Measurements from ENCODE around the gene DTNB.
"Not testable (repeated sequence)": the region's sequence is repeated elsewhere in the genome, so short reads cannot be mapped to it uniquely, and the experiment has no call there.

Gene DTNB

DNA sequence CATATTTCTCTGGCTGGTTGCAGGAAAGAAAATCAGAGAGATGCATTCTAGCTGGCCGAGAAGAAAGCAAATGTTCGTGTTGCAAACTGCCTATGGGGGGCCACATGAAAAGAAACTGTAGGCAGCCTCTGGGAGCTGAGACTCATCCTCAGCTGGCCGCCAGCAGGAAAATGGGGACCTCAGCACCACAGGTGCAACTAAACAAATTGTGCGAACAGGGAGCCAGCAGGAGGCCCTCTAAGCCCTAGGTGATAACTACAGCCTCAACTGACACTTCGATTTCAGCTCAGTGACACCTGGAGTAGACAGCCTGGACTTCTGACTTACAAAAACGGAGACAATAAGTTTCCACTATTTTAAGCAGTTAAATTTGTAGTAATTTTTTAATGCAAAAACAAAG, 107.3 kb downstream of the DTNB start:
- no peak for DNase-seq
- in situ Hi-C loops (cut with HindIII; ENCODE audit: low pct_ligation_motif_present, low pct_unique_long_range_greater_than_20kb, low sequenced_read_pairs): no loop called here

DNA sequence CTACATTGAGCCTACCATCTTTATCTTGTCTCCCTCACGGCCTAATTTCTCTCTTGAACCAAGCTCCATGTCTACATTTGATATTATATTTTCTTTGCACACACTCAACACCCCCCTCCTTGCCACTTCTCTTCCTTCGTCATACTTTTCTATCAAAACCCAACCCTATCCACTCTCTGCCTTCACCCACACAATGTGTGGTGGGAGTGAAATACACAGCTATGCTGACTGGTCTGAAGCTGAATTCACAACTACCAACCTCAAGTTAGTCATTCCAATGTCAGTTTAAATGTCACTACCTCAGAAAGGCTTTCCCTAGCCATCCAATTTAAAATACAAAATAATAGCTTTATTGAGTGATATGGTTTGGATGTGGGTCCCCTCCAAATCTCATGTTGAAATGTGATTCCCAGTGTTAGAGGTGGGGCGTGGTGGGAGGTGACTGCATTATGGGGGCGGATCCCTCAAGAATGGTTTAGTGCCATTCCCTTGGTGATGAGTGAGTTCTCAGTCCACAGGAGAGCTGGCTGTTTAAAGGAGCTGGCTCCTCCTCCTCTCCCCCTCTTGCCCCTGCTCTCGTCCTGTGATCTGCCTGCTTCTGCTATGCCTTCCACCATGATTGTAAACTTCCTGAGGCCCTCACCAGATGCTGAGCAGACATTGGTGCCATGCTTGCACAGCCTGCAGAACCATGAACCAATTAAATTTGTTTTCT, 112.1 kb downstream of the DTNB start:
- DNase-seq: no peak
- in situ Hi-C loops (cut with HindIII; ENCODE audit: low pct_ligation_motif_present, low pct_unique_long_range_greater_than_20kb, low sequenced_read_pairs): no loop called here

DNA sequence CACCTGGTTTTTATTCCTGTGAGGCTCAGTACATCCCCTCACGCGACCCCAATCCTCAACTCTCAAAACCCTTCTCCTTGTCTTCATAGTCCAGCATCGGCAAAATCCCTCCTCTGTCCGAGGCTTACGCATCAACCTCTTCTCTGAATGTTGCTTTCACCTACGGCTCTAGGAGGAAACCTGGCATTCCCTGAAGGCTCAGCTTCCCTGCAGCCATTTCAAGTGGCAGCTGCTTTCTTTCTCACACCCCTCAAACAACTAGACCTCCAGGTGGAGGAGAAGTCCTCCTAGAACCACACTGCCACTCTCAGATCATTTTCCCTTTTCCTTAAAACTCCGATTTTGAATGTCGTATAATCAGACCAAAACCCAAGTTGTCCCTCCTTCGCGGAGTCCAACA, 114.2 kb downstream of the DTNB start:
- DNase-seq: no peak
- in situ Hi-C loops (cut with HindIII; ENCODE audit: low pct_ligation_motif_present, low pct_unique_long_range_greater_than_20kb, low sequenced_read_pairs): no loop called here

DNA sequence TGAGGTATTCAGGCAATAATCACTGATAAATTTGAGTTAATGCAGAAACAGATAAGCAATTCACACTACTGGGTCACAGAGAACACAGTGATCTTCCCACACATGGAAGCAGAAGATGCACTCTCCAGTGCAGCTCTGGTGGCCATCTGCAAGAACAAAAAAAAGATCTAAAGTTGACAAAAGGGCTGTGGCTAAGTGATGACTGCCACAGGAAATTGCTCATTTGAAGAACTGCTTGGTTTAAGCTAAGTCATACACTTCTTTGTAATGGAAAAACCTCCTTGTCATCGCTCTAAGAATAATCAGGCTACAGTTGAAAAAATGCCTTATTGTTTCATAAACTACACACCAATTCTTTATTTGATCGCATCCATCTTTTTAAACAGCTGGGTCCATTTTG, 115.1 kb downstream of the DTNB start:
- in situ Hi-C loops (cut with HindIII; ENCODE audit: low pct_ligation_motif_present, low pct_unique_long_range_greater_than_20kb, low sequenced_read_pairs): no loop called here
- no peak for DNase-seq

DNA sequence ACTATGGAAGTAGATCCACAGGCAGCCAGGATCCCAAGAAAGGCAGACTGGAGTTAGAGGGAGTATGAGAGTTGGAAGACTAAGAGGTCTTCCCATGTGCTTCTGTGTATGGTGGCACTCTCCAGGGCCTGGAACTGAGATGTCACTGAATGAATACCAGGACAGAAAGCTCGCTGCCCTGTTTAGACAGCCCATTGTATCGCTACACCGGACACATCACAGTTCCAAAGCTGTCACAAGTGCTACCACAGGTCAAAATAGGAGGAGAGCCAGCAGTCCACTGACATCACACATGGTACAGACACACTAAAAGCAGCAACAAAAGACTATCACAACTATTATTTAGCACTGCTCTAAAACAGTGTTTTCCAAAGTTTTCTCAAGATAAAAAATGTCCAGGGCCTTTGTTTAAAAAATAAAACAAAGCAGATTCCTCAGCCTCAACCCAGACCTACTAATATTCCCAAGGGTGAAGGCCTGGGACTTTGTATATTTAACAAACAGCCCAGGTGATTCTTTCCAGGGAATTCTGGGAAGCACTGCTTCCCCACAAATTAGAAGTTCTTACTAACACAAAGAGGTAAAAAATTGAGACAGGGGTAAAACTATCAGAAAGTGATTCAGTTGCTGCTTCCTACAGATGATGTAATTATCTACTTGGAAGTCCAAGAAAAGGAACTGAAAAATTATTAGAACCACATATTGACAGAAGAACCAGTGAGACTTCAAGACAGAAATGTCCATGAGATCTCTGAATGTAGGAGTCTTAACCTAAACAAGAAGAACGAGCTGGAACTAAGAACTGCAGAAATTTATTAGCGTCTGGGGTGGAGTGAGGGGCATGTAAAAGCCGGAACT, 116.0 kb downstream of the DTNB start:
- no peak for DNase-seq
- in situ Hi-C loops (cut with HindIII; ENCODE audit: low pct_ligation_motif_present, low pct_unique_long_range_greater_than_20kb, low sequenced_read_pairs): no loop called here

DNA sequence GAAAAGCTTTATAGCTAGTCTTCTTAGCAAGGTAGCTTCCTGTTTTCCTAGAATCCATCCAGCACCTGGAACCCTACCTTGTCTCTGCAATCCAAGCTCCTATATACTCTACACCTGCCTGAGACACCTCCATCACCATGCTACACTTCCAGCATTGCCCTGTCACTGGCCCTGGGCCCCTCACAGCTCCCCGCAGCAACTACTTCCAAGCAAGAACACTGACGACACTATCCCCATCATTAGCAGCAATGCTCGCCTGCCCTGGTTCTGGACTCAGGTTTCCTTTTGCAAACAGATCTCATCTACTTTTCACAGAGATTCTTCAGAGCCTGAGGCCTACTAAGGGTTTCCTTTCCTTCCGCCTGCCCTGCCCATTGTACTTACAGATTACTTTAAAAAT, 121.1 kb downstream of the DTNB start:
- in situ Hi-C loops (cut with HindIII; ENCODE audit: low pct_ligation_motif_present, low pct_unique_long_range_greater_than_20kb, low sequenced_read_pairs): no loop called here
- no peak for DNase-seq

DNA sequence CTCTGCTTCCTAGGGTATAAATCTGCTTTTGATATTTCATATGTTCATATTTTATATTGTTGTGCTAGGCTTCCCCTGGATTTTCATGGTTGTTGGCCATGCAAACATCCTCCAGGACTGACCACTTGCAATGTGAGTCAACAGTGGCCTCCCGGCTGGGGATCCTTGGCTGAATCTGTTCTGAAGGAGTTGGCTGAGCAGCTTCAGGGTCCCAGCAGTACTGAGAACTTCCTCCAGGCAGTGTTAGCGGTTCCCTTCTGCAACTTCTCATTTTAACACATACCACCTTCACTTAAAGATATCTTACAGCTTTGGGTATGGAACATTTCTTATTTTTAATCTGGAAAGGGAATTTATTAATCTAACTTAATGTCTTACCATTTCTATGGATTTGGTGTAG, 122.1 kb downstream of the DTNB start:
- in situ Hi-C loops (cut with HindIII; ENCODE audit: low pct_ligation_motif_present, low pct_unique_long_range_greater_than_20kb, low sequenced_read_pairs): no loop called here
- DNase-seq: no peak

DNA sequence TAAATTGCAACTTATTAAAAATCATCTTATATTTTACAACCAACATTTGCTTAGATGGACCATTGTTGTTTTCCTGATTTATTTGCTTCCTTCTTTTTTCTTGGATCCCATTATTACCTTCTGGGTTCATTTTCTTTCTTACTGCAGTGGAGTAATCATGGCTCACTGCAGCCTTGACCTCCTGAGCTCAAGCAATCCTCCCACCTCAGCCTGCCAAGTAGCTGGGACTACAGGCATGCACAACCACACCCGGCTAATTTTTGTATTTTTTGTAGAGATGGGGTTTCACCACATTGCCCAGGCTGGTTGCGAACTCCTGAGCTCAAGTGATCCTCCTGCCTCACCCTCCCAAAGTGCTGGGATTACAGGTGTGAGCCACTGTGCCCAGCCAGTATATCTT, 123.8 kb downstream of the DTNB start:
- DNase-seq; in situ Hi-C loops (cut with HindIII; ENCODE audit: low pct_ligation_motif_present, low pct_unique_long_range_greater_than_20kb, low sequenced_read_pairs): not testable (repeated sequence)

DNA sequence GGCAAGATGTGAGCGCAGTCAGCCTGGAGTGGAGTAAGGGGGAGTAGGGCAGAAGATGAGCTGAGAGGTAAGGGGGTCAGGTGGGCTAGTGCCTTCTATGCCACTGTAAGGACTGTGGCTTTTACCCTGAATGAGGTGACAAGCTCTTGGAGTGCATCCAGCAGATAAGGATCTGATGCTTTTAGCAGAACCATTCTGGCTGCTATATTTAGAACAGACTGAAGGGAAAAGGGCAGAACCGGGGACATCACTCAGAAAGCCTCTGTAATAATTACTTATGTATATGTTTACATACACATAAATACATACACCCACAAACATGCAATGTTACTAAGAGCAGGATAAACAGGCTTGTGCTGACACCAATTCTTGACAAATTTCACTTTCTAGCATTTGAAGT, 124.8 kb downstream of the DTNB start:
- no peak for DNase-seq
- in situ Hi-C loops (cut with HindIII; ENCODE audit: low pct_ligation_motif_present, low pct_unique_long_range_greater_than_20kb, low sequenced_read_pairs): no loop called here

DNA sequence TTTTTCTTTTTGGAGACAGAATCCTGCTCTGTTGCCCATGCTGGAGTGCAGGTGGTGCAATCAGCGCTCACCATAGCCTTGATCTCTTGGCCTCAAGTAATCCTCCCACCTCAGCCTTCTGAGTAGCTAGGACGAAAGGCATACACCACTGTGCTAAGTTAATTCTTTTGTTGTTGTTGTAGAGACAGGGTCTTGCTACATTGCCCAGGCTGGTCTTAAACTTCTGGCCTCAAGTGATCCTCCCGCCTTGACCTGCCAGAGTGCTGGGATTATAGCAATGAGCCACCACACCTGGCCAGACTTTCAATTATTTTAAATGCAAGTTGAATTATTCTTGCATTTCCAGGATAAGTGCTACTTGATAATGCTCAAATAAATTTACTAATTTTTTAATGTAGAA, 126.5 kb downstream of the DTNB start:
- no peak for DNase-seq
- in situ Hi-C loops (cut with HindIII; ENCODE audit: low pct_ligation_motif_present, low pct_unique_long_range_greater_than_20kb, low sequenced_read_pairs): no loop called here

DNA sequence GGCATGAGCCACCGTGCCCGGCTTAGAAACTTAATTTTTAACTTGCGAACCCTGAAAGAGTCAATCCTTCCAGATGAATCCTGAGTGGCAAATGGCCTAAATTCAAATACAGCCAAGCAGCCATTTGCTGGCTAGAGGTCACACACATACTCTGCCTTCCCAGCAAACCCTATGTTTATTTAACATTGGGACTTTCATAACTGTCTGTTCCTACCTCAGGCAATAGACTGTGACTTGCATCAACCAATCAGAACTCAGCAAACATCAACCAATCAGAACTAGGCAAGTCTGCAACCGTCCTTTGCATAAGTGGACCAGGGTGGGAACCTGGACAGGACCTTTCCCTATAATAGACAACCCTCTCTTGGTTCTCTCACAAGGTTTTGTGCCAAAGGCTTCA, 127.5 kb downstream of the DTNB start:
- in situ Hi-C loops (cut with HindIII; ENCODE audit: low pct_ligation_motif_present, low pct_unique_long_range_greater_than_20kb, low sequenced_read_pairs): no loop called here
- DNase-seq: no peak

DNA sequence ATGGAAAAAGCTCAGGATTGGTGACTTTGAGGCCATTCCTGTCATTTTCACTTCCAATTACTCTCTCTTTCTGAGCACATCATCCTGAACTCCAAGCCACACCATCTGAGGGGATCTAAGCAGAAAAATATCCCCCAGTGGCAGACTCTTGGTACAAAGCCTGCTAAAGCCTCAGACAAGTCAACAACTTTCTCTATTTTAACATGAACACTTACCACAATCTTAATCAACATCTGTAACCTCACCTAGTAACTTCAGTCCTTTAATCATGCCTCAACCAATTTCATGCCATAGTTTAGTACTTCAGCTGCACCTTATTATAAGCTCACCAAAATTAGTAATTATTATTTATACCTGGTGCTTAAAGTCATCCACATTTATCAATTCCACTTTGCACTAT, 128.9 kb downstream of the DTNB start:
- in situ Hi-C loops (cut with HindIII; ENCODE audit: low pct_ligation_motif_present, low pct_unique_long_range_greater_than_20kb, low sequenced_read_pairs): no loop called here
- no peak for DNase-seq

DNA sequence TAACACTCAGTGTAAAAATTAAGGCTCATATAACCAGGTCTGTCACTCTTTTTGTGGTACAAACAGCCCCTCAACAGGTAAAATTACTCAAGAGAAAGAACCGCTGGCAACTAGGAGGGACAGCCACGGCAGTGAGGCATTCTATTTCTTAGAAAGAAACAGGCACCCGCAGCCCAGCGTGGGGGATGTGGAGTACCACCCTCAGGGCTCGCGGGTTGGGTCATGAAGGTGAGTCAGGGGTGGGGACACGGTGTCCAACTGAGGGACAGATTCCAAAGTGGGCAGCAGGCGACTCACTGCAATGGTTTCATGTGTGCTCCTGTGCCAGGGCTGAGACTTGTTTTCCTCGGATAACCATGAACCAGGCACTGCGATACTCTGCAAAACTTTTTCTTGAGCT, 129.4 kb downstream of the DTNB start:
- in situ Hi-C loops (cut with HindIII; ENCODE audit: low pct_ligation_motif_present, low pct_unique_long_range_greater_than_20kb, low sequenced_read_pairs): no loop called here

DNA sequence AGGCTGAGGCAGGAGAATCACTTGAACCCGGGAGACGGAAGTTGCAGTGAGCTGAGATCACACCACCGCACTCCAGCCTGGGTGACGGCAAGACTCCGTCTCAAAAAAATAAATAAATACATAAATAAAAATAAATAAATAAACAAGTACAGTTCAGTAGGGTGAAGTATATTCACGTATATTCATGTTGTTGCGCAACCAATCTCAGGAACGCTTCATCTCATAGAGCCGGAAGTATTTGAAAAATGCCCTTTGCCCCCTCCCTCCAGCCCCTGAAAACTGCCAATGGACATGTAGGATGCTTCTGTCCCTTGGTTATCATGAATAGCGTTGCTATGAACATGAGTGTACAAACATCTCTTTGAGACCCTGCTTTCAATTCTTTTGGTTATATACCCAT, 132.0 kb downstream of the DTNB start:
- in situ Hi-C loops (cut with HindIII; ENCODE audit: low pct_ligation_motif_present, low pct_unique_long_range_greater_than_20kb, low sequenced_read_pairs): no loop called here
- no peak for DNase-seq

More for the DNA sequence above, 129.4 kb downstream of the DTNB start:
- no peak for DNase-seq

DNA sequence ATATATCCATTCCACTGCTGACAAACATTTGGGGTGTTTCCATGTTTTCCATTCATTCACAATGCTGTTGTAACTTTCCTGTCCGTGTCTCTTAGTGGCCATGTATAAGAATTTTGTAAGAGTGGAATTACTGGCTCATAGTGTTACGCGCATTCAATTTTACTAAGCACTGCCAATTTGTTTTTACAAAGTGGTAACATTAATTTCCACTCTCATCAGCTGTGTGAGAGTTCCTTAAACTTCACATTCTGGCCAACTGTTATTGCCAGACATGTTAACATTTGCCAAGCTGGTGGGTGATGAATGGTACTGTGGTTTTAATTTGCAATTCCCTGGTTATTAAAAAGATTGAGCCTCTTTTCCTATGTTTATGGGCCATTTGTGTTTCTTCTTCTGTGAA, 134.2 kb downstream of the DTNB start:
- DNase-seq: no peak
- in situ Hi-C loops (cut with HindIII; ENCODE audit: low pct_ligation_motif_present, low pct_unique_long_range_greater_than_20kb, low sequenced_read_pairs): no loop called here

DNA sequence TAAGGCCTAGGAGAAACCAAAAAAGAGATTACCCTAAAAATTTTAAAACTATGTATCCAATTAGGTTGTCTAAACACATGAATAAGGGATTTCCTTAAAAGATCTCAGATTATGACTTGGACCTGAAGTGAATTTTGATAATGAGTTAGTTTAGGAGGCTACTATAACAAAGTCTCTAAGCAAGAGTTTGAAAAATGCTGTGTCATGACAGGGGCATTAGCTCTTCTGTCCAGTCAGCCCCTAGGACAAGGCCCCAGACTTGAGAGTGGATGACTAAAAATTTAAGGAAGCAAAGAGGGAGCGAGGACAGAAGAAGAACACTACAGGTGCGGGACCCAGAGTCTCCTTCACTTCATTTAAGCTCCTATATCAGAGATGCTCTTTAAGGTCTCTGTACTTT, 135.9 kb downstream of the DTNB start:
- no peak for DNase-seq
- in situ Hi-C loops (cut with HindIII; ENCODE audit: low pct_ligation_motif_present, low pct_unique_long_range_greater_than_20kb, low sequenced_read_pairs): no loop called here

DNA sequence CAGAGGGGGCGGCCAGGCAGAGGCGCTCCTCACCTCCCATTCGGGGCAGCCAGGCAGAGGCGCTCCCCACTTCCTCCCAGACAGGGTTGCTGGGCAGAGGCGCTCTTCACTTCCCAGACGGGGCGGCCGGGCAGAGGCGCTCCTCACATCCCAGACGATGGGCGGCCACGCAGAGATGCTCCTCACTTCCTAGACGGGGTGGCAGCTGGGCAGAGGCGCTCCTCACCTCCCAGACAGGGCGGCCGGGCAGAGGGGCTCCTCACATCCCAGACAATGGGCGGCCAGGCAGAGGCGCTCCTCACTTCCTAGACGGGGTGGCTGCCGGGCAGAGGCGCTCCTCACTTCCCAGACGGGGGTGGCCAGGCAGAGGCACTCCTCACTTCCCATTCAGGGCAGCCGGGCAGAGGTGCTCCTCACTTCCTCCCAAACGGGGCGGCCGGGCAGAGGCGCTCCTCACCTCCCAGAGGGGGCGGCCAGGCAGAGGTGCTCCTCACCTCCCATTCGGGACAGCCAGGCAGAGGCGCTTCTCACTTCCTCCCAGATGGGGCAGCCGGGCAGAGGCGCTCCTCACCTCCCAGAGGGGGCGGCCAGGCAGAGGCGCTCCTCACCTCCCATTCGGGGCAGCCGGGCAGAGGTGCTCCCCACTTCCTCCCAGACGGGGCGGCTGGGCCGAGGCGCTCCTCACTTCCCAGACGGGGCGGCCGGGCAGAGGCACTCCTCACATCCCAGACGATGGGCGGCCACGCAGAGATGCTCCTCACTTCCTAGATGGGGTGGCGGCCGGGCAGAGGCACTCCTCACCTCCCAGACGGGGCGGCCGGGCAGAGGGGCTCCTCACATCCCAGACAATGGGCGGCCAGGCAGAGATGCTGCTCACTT, 137.7 kb downstream of the DTNB start:
- in situ Hi-C loops (cut with HindIII; ENCODE audit: low pct_ligation_motif_present, low pct_unique_long_range_greater_than_20kb, low sequenced_read_pairs); DNase-seq: not testable (repeated sequence)

DNA sequence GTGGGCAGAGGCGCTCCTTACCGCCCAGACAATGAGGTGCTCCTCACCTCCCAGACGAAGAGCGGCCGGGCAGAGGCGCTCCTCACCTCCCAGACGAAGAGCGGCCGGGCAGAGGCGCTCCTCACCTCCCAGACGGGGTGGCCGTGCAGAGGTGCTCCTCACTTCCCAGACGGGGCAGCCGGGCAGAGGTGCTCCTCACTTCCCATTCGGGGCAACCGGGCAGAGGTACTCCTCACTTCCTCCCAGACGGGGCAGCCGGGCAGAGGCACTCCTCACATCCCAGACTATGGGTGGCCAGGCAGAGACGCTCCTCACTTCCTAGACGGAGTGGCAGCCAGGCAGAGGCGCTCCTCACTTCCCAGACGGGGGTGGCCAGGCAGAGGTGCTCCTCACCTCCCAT, 138.4 kb downstream of the DTNB start:
- DNase-seq; in situ Hi-C loops (cut with HindIII; ENCODE audit: low pct_ligation_motif_present, low pct_unique_long_range_greater_than_20kb, low sequenced_read_pairs): not testable (repeated sequence)

DNA sequence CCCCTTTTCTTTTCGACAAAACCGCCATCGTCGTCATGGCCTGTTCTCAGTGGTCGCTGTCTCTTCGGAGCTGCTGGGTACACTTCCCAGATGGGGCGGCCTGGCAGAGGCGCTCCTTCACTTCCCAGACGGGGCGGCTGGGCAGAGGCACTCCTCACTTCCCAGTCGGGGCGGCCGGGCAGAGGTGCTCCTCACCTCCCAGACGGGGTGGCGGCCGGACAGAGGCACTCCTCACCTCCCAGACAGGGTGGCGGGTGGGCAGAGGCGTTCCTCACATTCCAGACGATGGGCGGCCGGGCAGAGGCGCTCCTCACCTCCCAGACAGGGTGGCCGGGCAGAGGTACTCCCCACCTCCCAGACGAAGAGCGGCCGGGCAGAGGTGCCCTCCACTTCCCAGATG, 138.9 kb downstream of the DTNB start:
- no peak for DNase-seq
- in situ Hi-C loops (cut with HindIII; ENCODE audit: low pct_ligation_motif_present, low pct_unique_long_range_greater_than_20kb, low sequenced_read_pairs): no loop called here

Measured in ACHN (cell line).